HCT116 (cell line): ENCODE measurements around the gene RALGPS2. TPM values are rescaled to one million over a fixed set of nuclear protein-coding genes. Genes with fewer than 3 reads are reported as not detected.

Source experiments
- ATAC-seq: fragments of 200-7000 bp; cut with Tn5 transposase; 2 replicates; pipeline ENCODE4 v1.9.1; 2020; ENCODE audit warnings: mild to moderate bottlenecking, moderate library complexity
- BruUV-seq: library from RNA; stranded (reverse); fragments of 400-500 nt; replicated peaks from 2 replicates; lab custom pipeline; 2021; lab: Mats Ljungman, UMichigan
- CTCF ChIA-PET: fragments of 300-600 bp; sonication (Branson Sonifier 250); formaldehyde crosslinking; loops from one replicate; lab custom pipeline; 2021; ENCODE audit warnings: antibody characterized with exemption; lab: Charles Lee
- POLR2A ChIA-PET: fragments of 300-600, 350-600 bp; sonication (Branson Sonifier 250); formaldehyde crosslinking; loops from one replicate; lab custom pipeline; 2021; ENCODE audit warnings: antibody characterized with exemption; lab: Charles Lee
- RAD21 ChIA-PET, 2 experiments: fragments of 300-600 bp; sonication (Branson Sonifier 250); formaldehyde crosslinking; loops; one replicate each; lab custom pipeline; 2023; ENCODE audit warnings: low total read pairs in 2 of 2; ENCODE audit not compliant: uncharacterized antibody in 2 of 2, unreplicated experiment in 2 of 2, low non-redundant PET in 1 of 2; lab: Charles Lee
- DNase-seq: peaks from one replicate; pipeline ENCODE4 v3.0.0-alpha.2; 2010; ENCODE audit warnings: low read depth, low spot score
- H2AFZ ChIP-seq: fragments of 200-600 bp; shearing (Covaris generic), sonication (generic); 2 replicates; pipeline ENCODE4 v1.6.1; 2017; ENCODE audit warnings: low read depth, mixed run types, mixed read lengths, antibody characterized with exemption, low read length; ENCODE audit not compliant: poor library complexity, severe bottlenecking
- H3K27ac ChIP-seq: 2 replicates; pipeline ENCODE4 v1.5.1; 2012; ENCODE audit warnings: low read depth, low read length
- H3K27me3 ChIP-seq: fragments of 200-600 bp; sonication (generic); 2 replicates; pipeline ENCODE4 v1.6.1; 2016; ENCODE audit warnings: mixed run types, low read length, mixed read lengths; ENCODE audit not compliant: insufficient read depth
- H3K36me3 ChIP-seq, 2 experiments: fragments of 200-500 bp in 1 of 2; fragments of 200-600 bp in 1 of 2; sonication (Bioruptor generic) in 1 of 2; sonication (generic) in 1 of 2; 2 replicates each; pipeline versions ENCODE4 v1.5.1 to v1.6.1; 2014 to 2016; ENCODE audit warnings: low read length in 2 of 2, inconsistent platforms in 1 of 2, mixed read lengths in 1 of 2, mixed run types in 1 of 2; ENCODE audit not compliant: insufficient read depth in 2 of 2, control insufficient read depth in 1 of 2
- H3K4me1 ChIP-seq, 2 experiments: fragments of 200-600 bp in 1 of 2; sonication (generic) in 1 of 2; 2 replicates each; pipeline versions ENCODE4 v1.5.1 to v1.6.1; 2012 to 2017; ENCODE audit warnings: low read length in 2 of 2, inconsistent platforms in 1 of 2, mild to moderate bottlenecking in 1 of 2, mixed read lengths in 1 of 2, mixed run types in 1 of 2, moderate library complexity in 1 of 2; ENCODE audit not compliant: insufficient read depth in 2 of 2, control insufficient read depth in 1 of 2
- H3K4me2 ChIP-seq: fragments of 200-600 bp; sonication (generic); 2 replicates; pipeline ENCODE4 v1.6.1; 2017; ENCODE audit warnings: mixed run types, low read length, mixed read lengths
- H3K4me3 ChIP-seq, 2 experiments: fragments of 200-600 bp in 1 of 2; sonication (generic) in 1 of 2; replicated peaks in 1 of 2; 2 replicates each; pipeline ENCODE4 v1.5.1; 2011 to 2016; ENCODE audit warnings: low read length in 2 of 2, control low read depth in 1 of 2, low read depth in 1 of 2, mild to moderate bottlenecking in 1 of 2, mixed read lengths in 1 of 2, mixed run types in 1 of 2
- H3K79me2 ChIP-seq: fragments of 200-600 bp; sonication (generic); 2 replicates; pipeline ENCODE4 v1.6.1; 2017; ENCODE audit warnings: mild to moderate bottlenecking, mixed run types, low read length, moderate library complexity, mixed read lengths; ENCODE audit not compliant: insufficient read depth
- H3K9ac ChIP-seq: fragments of 200-600 bp; sonication (generic); 2 replicates; pipeline ENCODE4 v1.6.1; 2016; ENCODE audit warnings: low read length, mixed read lengths
- H3K9me2 ChIP-seq: fragments of 200-600 bp; sonication (generic), shearing (Covaris generic); 2 replicates; pipeline ENCODE4 v1.6.1; 2017; ENCODE audit warnings: mixed run types, mild to moderate bottlenecking, moderate library complexity; ENCODE audit not compliant: insufficient read depth
- H3K9me3 ChIP-seq, 2 experiments: fragments of 200-500 bp in 1 of 2; fragments of 200-600 bp in 1 of 2; sonication (Bioruptor generic) in 1 of 2; sonication (generic) in 1 of 2; 2 replicates each; pipeline ENCODE4 v1.6.1; 2014 to 2017; ENCODE audit warnings: low read length in 2 of 2, mixed read lengths in 2 of 2, inconsistent platforms in 1 of 2, low read depth in 1 of 2, mild to moderate bottlenecking in 1 of 2, mixed run types in 1 of 2, moderate library complexity in 1 of 2; ENCODE audit not compliant: control insufficient read depth in 1 of 2, insufficient read depth in 1 of 2
- H4K20me1 ChIP-seq: fragments of 200-600 bp; sonication (generic), shearing (Covaris generic); 2 replicates; pipeline ENCODE4 v1.6.1; 2017; ENCODE audit warnings: mixed run types, mild to moderate bottlenecking, moderate library complexity; ENCODE audit not compliant: insufficient read depth
- ELF1 ChIP-seq: IDR thresholded peaks from 2 replicates; pipeline ENCODE4 v1.6.1; 2012; ENCODE audit warnings: low read depth, borderline replicate concordance
- FOSL1 ChIP-seq: IDR thresholded peaks from 2 replicates; pipeline ENCODE4 v1.6.1; 2012; ENCODE audit warnings: low read depth
- JUND ChIP-seq: IDR thresholded peaks from 2 replicates; pipeline ENCODE4 v1.6.1; 2012
- POLR2AphosphoS5 ChIP-seq: IDR thresholded peaks from 2 replicates; pipeline ENCODE4 v1.6.1; 2011; ENCODE audit warnings: mild to moderate bottlenecking, low read depth, low read length, moderate library complexity
- REST ChIP-seq: IDR thresholded peaks from 2 replicates; pipeline ENCODE4 v1.6.1; 2012; ENCODE audit warnings: low read depth
- SIN3A ChIP-seq: IDR thresholded peaks from 2 replicates; pipeline ENCODE4 v1.6.1; 2012; ENCODE audit warnings: low read depth
- SP1 ChIP-seq: IDR thresholded peaks from 2 replicates; pipeline ENCODE4 v1.6.1; 2012; ENCODE audit warnings: low read depth
- SRF ChIP-seq: IDR thresholded peaks from 2 replicates; pipeline ENCODE4 v1.6.1; 2012; ENCODE audit warnings: low read depth
- ZFX ChIP-seq: fragments of 450-650 bp; IDR thresholded peaks from 2 replicates; pipeline ENCODE4 v1.6.1; 2017
- ZNF274 ChIP-seq: fragments of 200-500 bp; sonication (Bioruptor generic); IDR thresholded peaks from 2 replicates; pipeline ENCODE4 v1.6.1; 2014; ENCODE audit warnings: mild to moderate bottlenecking, low read depth, low read length, inconsistent platforms
- intact Hi-C: fragments of 100-400 bp; cut with micrococcal nuclease; formaldehyde crosslinking; loops from 2 replicates; pipeline ENCODE4 v1.10.0; 2022
- total RNA-seq: library from RNA; stranded (reverse); gene quantifications from one replicate; pipeline ENCODE4 v1.2.1, GENCODE V29; 2021; ENCODE audit not compliant: unreplicated experiment

The RALGPS2 gene
- total RNA-seq, 1 experiment from 2014 or later, result 25.6 TPM

- ChIA-PET CTCF (no interaction called here), POLR2A (no interaction called here), RAD21 (no interaction called here)
- H3K36me3 ChIP-seq, result no peaks in the 10 kb centered on the region
- DNase-seq (no peak), ATAC-seq (no peak)
- H4K20me1 ChIP-seq, result no peaks in the 10 kb centered on the region
- no peaks in the 10 kb centered on the region for H3K79me2 ChIP-seq
- no peak overlapping the region for H3K4me2 ChIP-seq
- no TSS peak for BruUV-seq
- H3K27ac ChIP-seq, result no peak overlapping the region
- intact Hi-C loops, result no loop called here
- peaks cover 15 to 33% of the 10 kb centered on the region in 2 experiments for H3K4me1 ChIP-seq
- TF ChIP-seq SIN3A (no peak), ELF1 (no peak), FOSL1 (no peak), SP1 (no peak), ZNF274 (no peak), ZFX (no peak), SRF (no peak), POLR2AphosphoS5 (no peak), REST (no peak), JUND (no peak)
- no peaks in the 10 kb centered on the region for H3K9me3 ChIP-seq
- no peak overlapping the region for H3K4me3 ChIP-seq
- no peaks in the 10 kb centered on the region for H3K9me2 ChIP-seq
- no peaks in the 10 kb centered on the region for H3K27me3 ChIP-seq
- H3K9ac ChIP-seq, result no peak overlapping the region
- no peak overlapping the region for H2AFZ ChIP-seq
Observed at GRCh38 chr1:178877896-178878295, 152.9 kb downstream of the RALGPS2 start.
